H9 (cell line): ENCODE data around the gene KCNA2. TPM values are rescaled to one million over a fixed set of nuclear protein-coding genes. Genes with fewer than 3 reads are reported as not detected.

Experiments used
- DNase-seq: peaks from one replicate; pipeline ENCODE4 v3.0.0-alpha.2; 2017
- H2AFZ ChIP-seq: one replicate; pipeline ENCODE4 v1.6.1; 2013; ENCODE audit warnings: mild to moderate bottlenecking, low read length, control low read depth, moderate library complexity
- H2AK5ac ChIP-seq: 2 replicates; pipeline ENCODE4 v1.6.1; 2013; ENCODE audit warnings: low read length, control low read depth, mixed read lengths; ENCODE audit not compliant: insufficient read length
- H2BK120ac ChIP-seq: one replicate; pipeline ENCODE4 v1.6.1; 2013; ENCODE audit warnings: low read depth, mild to moderate bottlenecking, low read length, control low read depth, inconsistent platforms; ENCODE audit not compliant: poor library complexity, severe bottlenecking
- H2BK12ac ChIP-seq: 2 replicates; pipeline ENCODE4 v1.6.1; 2013; ENCODE audit warnings: low read length, control low read depth, mixed read lengths, low read depth; ENCODE audit not compliant: insufficient read length
- H2BK15ac ChIP-seq: 2 replicates; pipeline ENCODE4 v1.6.1; 2013; ENCODE audit warnings: low read depth, low read length, control low read depth
- H2BK20ac ChIP-seq: one replicate; pipeline ENCODE4 v1.6.1; 2013; ENCODE audit warnings: low read depth, mild to moderate bottlenecking, low read length, control low read depth, inconsistent platforms; ENCODE audit not compliant: poor library complexity, severe bottlenecking
- H2BK5ac ChIP-seq: 2 replicates; pipeline ENCODE4 v1.6.1; 2013; ENCODE audit warnings: low read length, control low read depth, mixed read lengths; ENCODE audit not compliant: insufficient read length
- H3K14ac ChIP-seq: 2 replicates; pipeline ENCODE4 v1.6.1; 2013; ENCODE audit warnings: low read length, control low read depth; ENCODE audit not compliant: insufficient read depth
- H3K18ac ChIP-seq: 2 replicates; pipeline ENCODE4 v1.6.1; 2013; ENCODE audit warnings: low read depth, mild to moderate bottlenecking, mixed read lengths, low read length, control low read depth; ENCODE audit not compliant: insufficient read length
- H3K23ac ChIP-seq: 2 replicates; pipeline ENCODE4 v1.6.1; 2013; ENCODE audit warnings: low read length, control low read depth, mixed read lengths, low read depth; ENCODE audit not compliant: insufficient read length
- H3K23me2 ChIP-seq: 2 replicates; pipeline ENCODE4 v1.6.1; 2013; ENCODE audit warnings: low read depth, mild to moderate bottlenecking, mixed read lengths, low read length, control low read depth; ENCODE audit not compliant: insufficient read length, poor library complexity, severe bottlenecking
- H3K27ac ChIP-seq: 2 replicates; pipeline ENCODE4 v1.5.1; 2013; ENCODE audit warnings: low read length, control low read depth, mixed read lengths, low read depth; ENCODE audit not compliant: insufficient read length
- H3K27me3 ChIP-seq: 2 replicates; pipeline ENCODE4 v1.6.1; 2013; ENCODE audit warnings: low read length, control low read depth, inconsistent platforms; ENCODE audit not compliant: insufficient read depth
- H3K4ac ChIP-seq: 2 replicates; pipeline ENCODE4 v1.6.1; 2013; ENCODE audit warnings: low read depth, mild to moderate bottlenecking, control low read depth, inconsistent platforms, low read length, moderate library complexity
- H3K4me1 ChIP-seq: 2 replicates; pipeline ENCODE4 v1.6.1; 2013; ENCODE audit warnings: low read length, control low read depth, inconsistent platforms; ENCODE audit not compliant: insufficient read depth
- H3K4me2 ChIP-seq: 2 replicates; pipeline ENCODE4 v1.6.1; 2013; ENCODE audit warnings: low read length, control low read depth, mixed read lengths; ENCODE audit not compliant: insufficient read length, insufficient read depth
- H3K56ac ChIP-seq: 2 replicates; pipeline ENCODE4 v1.6.1; 2013; ENCODE audit warnings: low read depth, mild to moderate bottlenecking, mixed read lengths, low read length, control low read depth; ENCODE audit not compliant: insufficient read length
- H3K79me1 ChIP-seq: 2 replicates; pipeline ENCODE4 v1.6.1; 2013; ENCODE audit warnings: low read depth, mild to moderate bottlenecking, moderate library complexity, low read length, control low read depth, inconsistent platforms; ENCODE audit not compliant: insufficient read depth, poor library complexity, severe bottlenecking
- H3K79me2 ChIP-seq: 2 replicates; pipeline ENCODE4 v1.6.1; 2013; ENCODE audit warnings: low read length, control low read depth, inconsistent platforms; ENCODE audit not compliant: insufficient read depth
- H3K9ac ChIP-seq: 2 replicates; pipeline ENCODE4 v1.6.1; 2013; ENCODE audit warnings: low read length, control low read depth, mixed read lengths; ENCODE audit not compliant: insufficient read length; ENCODE audit errors: extremely low read depth
- H3K9me3 ChIP-seq: one replicate; pipeline ENCODE4 v1.6.1; 2013; ENCODE audit warnings: low read depth, low read length, inconsistent platforms; ENCODE audit not compliant: control insufficient read depth
- H3T11ph ChIP-seq: one replicate; pipeline ENCODE4 v1.6.1; 2013; ENCODE audit warnings: mild to moderate bottlenecking, low read length, control low read depth, inconsistent platforms
- H4K20me1 ChIP-seq: one replicate; pipeline ENCODE4 v1.6.1; 2013; ENCODE audit not compliant: control insufficient read depth, insufficient read length, insufficient read depth
- H4K5ac ChIP-seq: 2 replicates; pipeline ENCODE4 v1.6.1; 2013; ENCODE audit warnings: low read depth, mild to moderate bottlenecking, mixed read lengths, low read length, control low read depth; ENCODE audit not compliant: insufficient read length
- H4K8ac ChIP-seq: replicated peaks from 2 replicates; pipeline ENCODE4 v1.6.1; 2013; ENCODE audit warnings: low read length, control low read depth, mixed read lengths, low read depth; ENCODE audit not compliant: insufficient read length
- H4K91ac ChIP-seq: 2 replicates; pipeline ENCODE4 v1.6.1; 2013; ENCODE audit warnings: low read depth, mild to moderate bottlenecking, moderate library complexity, mixed read lengths, low read length, control low read depth; ENCODE audit not compliant: insufficient read length
- H3K27ac Mint-ChIP-seq, 3 experiments: 2 replicates in 2 of 3; 3 replicates in 1 of 3; pipeline ENCODE4 v1.8.0; 2020 to 2021; ENCODE audit warnings: mixed read lengths in 3 of 3, mild to moderate bottlenecking in 1 of 3, moderate library complexity in 1 of 3
- H3K27me3 Mint-ChIP-seq: 2 replicates; pipeline ENCODE4 v1.8.0; 2021; ENCODE audit warnings: low read depth, mild to moderate bottlenecking, moderate library complexity, mixed read lengths
- H3K36me3 Mint-ChIP-seq, 3 experiments: 2 replicates in 2 of 3; 3 replicates in 1 of 3; pipeline ENCODE4 v1.8.0; 2020 to 2021; ENCODE audit warnings: low read depth in 3 of 3, mixed read lengths in 3 of 3; ENCODE audit not compliant: insufficient read depth in 1 of 3
- H3K4me1 Mint-ChIP-seq, 2 experiments: 2 replicates each; pipeline ENCODE4 v1.8.0; 2020; ENCODE audit warnings: mixed read lengths in 2 of 2
- H3K4me3 Mint-ChIP-seq, 2 experiments: 2 replicates in 1 of 2; 3 replicates in 1 of 2; pipeline ENCODE4 v1.8.0; 2020 to 2021; ENCODE audit warnings: mild to moderate bottlenecking in 2 of 2, mixed read lengths in 2 of 2, moderate library complexity in 1 of 2
- H3K9me3 Mint-ChIP-seq, 2 experiments: 2 replicates in 1 of 2; 3 replicates in 1 of 2; pipeline ENCODE4 v1.8.0; 2020; ENCODE audit warnings: mild to moderate bottlenecking in 2 of 2, mixed read lengths in 2 of 2, moderate library complexity in 1 of 2
- WGBS: extraction: QIAGEN DNeasy Blood & Tissue Kit; methylation state at CpG from one replicate; pipeline ENCODE4 v1.1.7; 2013; ENCODE audit warnings: missing lambda C conversion rate, low lambda C conversion rate, mixed read lengths; ENCODE audit not compliant: insufficient read length; ENCODE audit errors: extremely low coverage; 5-methylcytosine and 5-hydroxymethylcytosine counted together
- total RNA-seq: library from RNA; stranded (reverse); gene quantifications from 2 replicates; pipeline ENCODE4 v1.2.1, GENCODE V29; 2021
- TF ChIP-seq, protein P1 (sequence below): fragments of 200-600 bp; sonication (generic); conservative IDR thresholded peaks from 3 replicates; pipeline ENCODE4 v1.8.0; 2021; ENCODE audit warnings: antibody characterized with exemption, mild to moderate bottlenecking

KCNA2 gene
- total RNA-seq, 1 experiment from 2014 or later, result 0.33 TPM

DNA sequence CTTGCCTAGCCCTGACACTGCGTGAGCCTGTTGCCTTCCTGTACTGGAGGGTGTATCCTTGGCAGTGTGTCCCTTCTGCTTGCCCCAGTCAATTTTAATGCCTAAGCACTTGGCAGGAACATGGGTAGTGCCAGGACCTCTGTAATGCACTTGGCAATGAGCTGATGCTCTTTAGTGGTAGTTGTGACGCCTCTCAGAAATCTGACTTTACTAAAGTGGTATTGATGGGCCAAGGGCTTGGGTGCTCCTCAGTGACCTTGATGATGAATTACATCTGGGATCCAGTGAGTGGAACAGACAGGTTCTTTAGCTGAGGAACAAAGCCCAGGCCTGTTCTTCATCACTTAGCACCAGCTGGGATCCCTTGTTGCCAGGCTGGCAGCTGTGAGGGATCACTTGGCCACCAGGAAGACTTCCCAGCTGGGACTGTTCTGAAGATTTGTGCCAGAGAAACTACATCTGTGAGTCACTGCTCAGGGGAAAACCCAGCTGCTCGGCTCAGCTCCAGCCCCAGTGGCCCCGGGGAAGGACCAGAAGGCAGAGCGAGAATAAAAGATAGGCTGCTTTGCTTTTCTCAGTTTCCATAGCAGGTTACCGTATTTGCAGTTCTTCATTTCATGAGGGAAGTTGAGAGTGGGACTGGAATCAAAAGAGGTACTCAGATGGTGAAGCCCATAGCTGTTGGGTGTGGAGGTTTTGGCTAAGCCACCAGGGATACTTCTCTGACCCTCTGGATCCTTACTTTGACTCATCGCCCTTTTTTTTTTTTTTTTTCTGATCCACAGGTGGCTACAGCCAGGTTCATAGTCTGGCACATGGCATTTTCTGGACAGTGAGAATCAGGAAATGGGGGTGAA lies 28.5 kb upstream of the KCNA2 start:
- Histone ChIP-seq H3K27me3 (no peaks in the 10 kb centered on the region), H3K23ac (no peak overlapping the region), H4K91ac (no peak overlapping the region), H3K9ac (no peak overlapping the region), H2AFZ (no peak overlapping the region), H3K79me2 (no peaks in the 10 kb centered on the region), H2BK5ac (no peak overlapping the region), H3K79me1 (no peaks in the 10 kb centered on the region), H4K5ac (no peak overlapping the region), H2BK12ac (no peak overlapping the region), H4K20me1 (no peaks in the 10 kb centered on the region), H2BK15ac (no peak overlapping the region), H3K27ac (no peak overlapping the region), H4K8ac (no peak overlapping the region), H3K4me2 (no peak overlapping the region), H3K4ac (no peak overlapping the region), H2BK20ac (no peak overlapping the region), H3T11ph (no peak overlapping the region), H2AK5ac (no peak overlapping the region), H3K18ac (no peak overlapping the region), H3K9me3 (no peaks in the 10 kb centered on the region), H3K23me2 (no peaks in the 10 kb centered on the region), H3K56ac (no peak overlapping the region), H2BK120ac (no peak overlapping the region), H3K4me1 (no peaks in the 10 kb centered on the region), H3K14ac (no peak overlapping the region)
- H3K4me1 Mint-ChIP-seq, result no peaks in the 10 kb centered on the region
- H3K27me3 Mint-ChIP-seq, result peaks cover 10% of the 10 kb centered on the region
- TF ChIP-seq, protein P1, sequence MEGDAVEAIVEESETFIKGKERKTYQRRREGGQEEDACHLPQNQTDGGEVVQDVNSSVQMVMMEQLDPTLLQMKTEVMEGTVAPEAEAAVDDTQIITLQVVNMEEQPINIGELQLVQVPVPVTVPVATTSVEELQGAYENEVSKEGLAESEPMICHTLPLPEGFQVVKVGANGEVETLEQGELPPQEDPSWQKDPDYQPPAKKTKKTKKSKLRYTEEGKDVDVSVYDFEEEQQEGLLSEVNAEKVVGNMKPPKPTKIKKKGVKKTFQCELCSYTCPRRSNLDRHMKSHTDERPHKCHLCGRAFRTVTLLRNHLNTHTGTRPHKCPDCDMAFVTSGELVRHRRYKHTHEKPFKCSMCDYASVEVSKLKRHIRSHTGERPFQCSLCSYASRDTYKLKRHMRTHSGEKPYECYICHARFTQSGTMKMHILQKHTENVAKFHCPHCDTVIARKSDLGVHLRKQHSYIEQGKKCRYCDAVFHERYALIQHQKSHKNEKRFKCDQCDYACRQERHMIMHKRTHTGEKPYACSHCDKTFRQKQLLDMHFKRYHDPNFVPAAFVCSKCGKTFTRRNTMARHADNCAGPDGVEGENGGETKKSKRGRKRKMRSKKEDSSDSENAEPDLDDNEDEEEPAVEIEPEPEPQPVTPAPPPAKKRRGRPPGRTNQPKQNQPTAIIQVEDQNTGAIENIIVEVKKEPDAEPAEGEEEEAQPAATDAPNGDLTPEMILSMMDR, result no peak
- no CpG with 5 or more reads among the region's 7 CpGs for WGBS
- no peaks in the 10 kb centered on the region for H3K36me3 Mint-ChIP-seq
- DNase-seq, result no peak
- H3K27ac Mint-ChIP-seq, result no peak overlapping the region; a peak in 1 of 7 replicates
- no peak overlapping the region for H3K4me3 Mint-ChIP-seq
- no peaks in the 10 kb centered on the region for H3K9me3 Mint-ChIP-seq
